ENCODE measurements around the gene HYOU1. TPM values are rescaled to one million over a fixed set of nuclear protein-coding genes. Genes with fewer than 3 reads are reported as not detected.

HYOU1 gene
- polyA plus RNA-seq, 1 experiment: 123 TPM

- ChIA-PET CTCF (interaction anchor here (1.0 to 1.9 kb wide), 3 partner anchors 16 to 342 kb away, joined by 3 to 7 read pairs (median 6); partner anchors contain the start of gene HYOU1), POLR2A (no interaction called here)
- no peaks in the 10 kb centered on the region for H3K36me3 ChIP-seq (ENCODE audit: control insufficient read depth, insufficient read depth, low read length)
- no peaks in the 10 kb centered on the region for H3K27me3 ChIP-seq (ENCODE audit: control insufficient read depth, insufficient read depth, low read length)
- no peak for TF ChIP-seq CTCF (IDR thresholded peaks at IDR 0.05; ENCODE audit: insufficient read depth, low read depth, low read length)
- DNase-seq (ENCODE audit: low read depth): no peak
- no peak overlapping the region for H3K4me3 ChIP-seq (ENCODE audit: low read depth, low read length)
Measured at GRCh38 chr11:119031912-119032280, 25.1 kb downstream of the HYOU1 start.

DNA sequence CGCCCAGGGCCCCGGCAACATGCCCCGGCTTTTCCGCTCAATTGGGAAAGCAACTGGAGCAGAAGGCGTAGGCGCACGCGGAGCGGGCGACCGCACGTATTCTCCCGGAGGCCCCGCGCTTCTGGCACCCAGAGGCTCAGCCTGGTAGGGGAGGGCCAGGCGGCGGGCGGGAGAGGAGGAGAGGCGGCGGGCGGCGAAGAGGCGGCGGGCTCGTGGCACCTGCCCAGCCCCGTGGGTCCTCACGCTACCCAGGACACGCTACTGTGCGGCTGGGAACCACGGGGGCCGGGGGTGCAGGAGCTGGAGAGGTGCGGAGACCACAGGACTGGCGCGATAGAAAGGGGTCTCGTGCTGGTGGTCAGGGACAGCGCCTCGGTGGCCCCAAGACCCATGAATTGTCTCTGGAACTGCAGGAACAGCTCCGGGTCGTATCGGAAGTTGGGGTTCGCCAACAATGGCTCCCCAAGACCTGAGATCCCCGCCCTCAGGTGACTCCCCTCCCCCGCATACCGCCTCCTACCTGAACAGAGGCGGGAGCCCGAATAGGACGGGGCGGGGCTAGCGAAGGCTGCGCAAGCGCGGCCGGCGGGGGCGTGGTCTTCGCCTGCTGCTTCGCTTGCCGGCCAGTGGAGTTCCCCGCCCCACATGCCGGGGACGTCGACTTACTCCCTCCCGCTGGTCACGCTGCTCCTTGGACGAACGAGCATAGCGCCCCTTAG, 26.5 kb downstream of the HYOU1 start, which contains the start of gene SLC37A4:
Gene SLC37A4, minus strand, starts transcription at position 549 of the 719 bp plus-strand sequence.
- DNase-seq (ENCODE audit: low read depth): peak; percentile 85
- Histone ChIP-seq H3K27me3 (ENCODE audit: control insufficient read depth, insufficient read depth, low read length) (no peaks in the 10 kb centered on the region), H3K4me3 (ENCODE audit: low read depth, low read length) (peak within 1 kb of the TSS; percentile 90), H3K36me3 (ENCODE audit: control insufficient read depth, insufficient read depth, low read length) (peaks cover 1% of the 10 kb centered on the region; the same call in 1 of the 2 replicates)
- peak; percentile 94 for TF ChIP-seq CTCF (IDR thresholded peaks at IDR 0.05; ENCODE audit: insufficient read depth, low read depth, low read length)
- ChIA-PET POLR2A (no interaction called here), CTCF (interaction anchor here (0.7 to 2.0 kb wide), 3 partner anchors 11 to 341 kb away, joined by 3 to 13 read pairs (median 6); partner anchors contain the start of genes RPS25 and TRAPPC4)

DNA sequence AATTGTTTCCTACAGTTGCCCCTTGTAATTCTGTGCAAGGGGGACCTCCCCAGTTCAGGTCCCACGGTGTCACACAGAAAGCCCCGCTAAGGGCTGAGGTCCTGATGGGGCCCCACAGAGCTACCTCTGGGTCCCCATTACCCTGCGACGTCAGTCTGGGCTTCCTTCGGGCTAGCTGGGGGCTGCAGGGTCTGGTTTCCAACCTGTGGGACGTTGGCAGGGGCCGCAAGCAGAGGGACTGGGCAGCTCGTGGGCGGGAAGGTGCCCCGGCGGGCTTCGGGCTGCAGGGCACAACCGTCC, 27.0 kb downstream of the HYOU1 start:
- H3K27me3 ChIP-seq (ENCODE audit: control insufficient read depth, insufficient read depth, low read length): no peaks in the 10 kb centered on the region
- CTCF ChIA-PET: interaction anchor here (0.7 to 2.0 kb wide), 3 partner anchors 10 to 340 kb away, joined by 3 to 13 read pairs (median 6); partner anchors contain the start of genes RPS25 and TRAPPC4
- H3K4me3 ChIP-seq (ENCODE audit: low read depth, low read length): peak overlapping the region; percentile 90
- no peak for TF ChIP-seq CTCF (IDR thresholded peaks at IDR 0.05; ENCODE audit: insufficient read depth, low read depth, low read length)
- peaks cover 1% of the 10 kb centered on the region for H3K36me3 ChIP-seq (ENCODE audit: control insufficient read depth, insufficient read depth, low read length)
- DNase-seq (ENCODE audit: low read depth): no peak
- POLR2A ChIA-PET: no interaction called here

- ChIA-PET POLR2A (interaction anchor here (0.6 kb wide), 1 partner anchor 63 kb away, joined by 3 read pairs; no protein-coding TSS in a partner anchor), CTCF (interaction anchor here (2.0 kb wide), 1 partner anchor 10 kb away, joined by 13 read pairs; the partner anchor contains the start of genes RPS25 and TRAPPC4)
- peaks cover 4% of the 10 kb centered on the region for H3K36me3 ChIP-seq (ENCODE audit: control insufficient read depth, insufficient read depth, low read length)
- DNase-seq (ENCODE audit: low read depth): no peak
- no peaks in the 10 kb centered on the region for H3K27me3 ChIP-seq (ENCODE audit: control insufficient read depth, insufficient read depth, low read length)
- no peak for TF ChIP-seq CTCF (IDR thresholded peaks at IDR 0.05; ENCODE audit: insufficient read depth, low read depth, low read length)
- no peak overlapping the region for H3K4me3 ChIP-seq (ENCODE audit: low read depth, low read length)
Measured at GRCh38 chr11:119029340-119030028, 27.5 kb downstream of the HYOU1 start.

- H3K4me3 ChIP-seq (ENCODE audit: low read depth, low read length): no peak overlapping the region
- TF ChIP-seq CTCF (IDR thresholded peaks at IDR 0.05; ENCODE audit: insufficient read depth, low read depth, low read length): no peak
- DNase-seq (ENCODE audit: low read depth): no peak
- POLR2A ChIA-PET: interaction anchor here (0.6 kb wide), 1 partner anchor 64 kb away, joined by 3 read pairs; no protein-coding TSS in a partner anchor
- CTCF ChIA-PET: interaction anchor here (2.0 kb wide), 1 partner anchor 9 kb away, joined by 13 read pairs; the partner anchor contains the start of genes RPS25 and TRAPPC4
- no peaks in the 10 kb centered on the region for H3K27me3 ChIP-seq (ENCODE audit: control insufficient read depth, insufficient read depth, low read length)
- H3K36me3 ChIP-seq (ENCODE audit: control insufficient read depth, insufficient read depth, low read length): peaks cover 5% of the 10 kb centered on the region
Measured at GRCh38 chr11:119029069-119029339, 28.0 kb downstream of the HYOU1 start.
